COLO829 (cell line): ENCODE measurements around the gene SPAG6.
A peak's percentile ranks its signal among the peaks of the same experiment; 100 is the strongest.

Experiments used
- DNase-seq: peaks from one replicate; pipeline ENCODE4 v3.0.0; 2012; ENCODE audit warnings: low spot score

SPAG6 gene

DNA sequence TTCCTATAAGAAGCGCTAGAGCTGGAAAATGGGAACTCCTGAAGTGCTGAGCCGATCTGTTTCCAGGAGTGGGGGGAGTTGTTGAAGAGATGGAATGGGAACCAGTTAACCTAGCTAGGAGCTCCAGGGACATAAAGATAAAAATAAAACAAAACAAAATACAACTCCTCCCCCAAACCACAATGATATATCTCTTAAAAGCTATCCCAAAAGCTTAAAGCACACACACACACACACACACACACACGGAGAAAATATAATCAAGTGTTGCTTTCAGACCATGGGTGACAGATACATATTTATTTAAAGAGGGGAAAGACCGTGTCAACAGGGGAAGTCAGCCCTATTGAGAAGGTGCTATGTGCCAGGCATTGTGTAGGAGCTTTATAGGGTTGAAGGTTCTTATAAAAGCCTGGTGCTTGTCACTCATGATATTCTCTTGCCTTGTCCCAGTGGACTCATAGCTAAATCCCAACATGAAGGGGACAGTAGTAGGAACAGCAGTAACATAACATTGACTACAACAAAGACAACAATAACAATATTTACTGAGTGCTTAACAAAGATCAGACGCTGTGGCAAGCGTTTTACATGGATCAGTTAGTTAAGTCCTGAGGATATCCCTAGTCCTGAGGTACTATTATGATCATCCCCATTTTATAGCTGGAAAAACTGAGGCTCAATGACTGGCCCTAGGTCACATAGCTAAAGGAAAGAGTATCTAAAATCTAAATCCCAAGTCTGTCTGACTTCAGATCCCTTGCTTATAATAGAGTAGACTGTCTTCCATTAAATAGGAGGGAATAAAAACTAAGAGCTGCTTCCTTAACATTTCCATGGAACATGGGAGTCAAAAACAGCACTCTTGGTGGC, 115.5 kb downstream of the SPAG6 start:
- no peak for DNase-seq

DNA sequence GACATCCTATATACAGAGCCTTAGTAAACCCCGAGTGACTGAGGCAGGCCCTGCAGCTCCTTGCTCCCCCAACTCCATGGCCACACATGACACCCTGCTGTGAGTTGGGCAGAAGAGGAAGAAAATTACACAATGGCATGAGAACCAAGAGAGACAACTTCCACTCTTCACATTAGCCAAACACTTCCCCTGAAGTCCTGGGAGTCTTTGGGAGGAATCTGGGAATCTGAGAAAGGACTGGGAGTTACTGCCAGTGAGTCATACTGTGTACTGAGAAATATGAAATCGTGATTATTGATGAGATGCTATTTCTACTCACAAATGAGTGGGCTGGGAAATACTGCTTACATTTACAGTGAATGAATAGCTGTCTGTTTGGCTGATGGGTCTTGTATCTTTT, 116.6 kb downstream of the SPAG6 start:
- DNase-seq: peak; percentile 40

DNA sequence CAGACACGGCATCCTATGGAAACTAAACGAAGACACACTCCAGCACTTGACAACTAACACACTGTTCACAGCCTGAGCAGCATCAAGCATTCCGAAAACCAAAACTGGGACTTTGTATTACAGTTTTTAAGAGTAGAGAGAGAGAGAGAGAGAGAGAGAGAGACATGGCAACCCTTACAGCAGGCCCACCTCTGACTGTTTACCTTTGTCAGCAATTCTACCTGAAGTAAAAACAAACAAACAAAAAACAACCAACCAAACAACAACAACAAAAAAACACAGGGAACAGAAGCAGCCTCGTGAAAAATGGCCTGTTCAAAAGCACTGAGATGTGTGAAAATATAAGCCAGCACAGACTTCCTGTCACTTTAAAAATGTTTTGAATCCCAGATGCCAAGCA, 118.0 kb downstream of the SPAG6 start:
- no peak for DNase-seq

DNA sequence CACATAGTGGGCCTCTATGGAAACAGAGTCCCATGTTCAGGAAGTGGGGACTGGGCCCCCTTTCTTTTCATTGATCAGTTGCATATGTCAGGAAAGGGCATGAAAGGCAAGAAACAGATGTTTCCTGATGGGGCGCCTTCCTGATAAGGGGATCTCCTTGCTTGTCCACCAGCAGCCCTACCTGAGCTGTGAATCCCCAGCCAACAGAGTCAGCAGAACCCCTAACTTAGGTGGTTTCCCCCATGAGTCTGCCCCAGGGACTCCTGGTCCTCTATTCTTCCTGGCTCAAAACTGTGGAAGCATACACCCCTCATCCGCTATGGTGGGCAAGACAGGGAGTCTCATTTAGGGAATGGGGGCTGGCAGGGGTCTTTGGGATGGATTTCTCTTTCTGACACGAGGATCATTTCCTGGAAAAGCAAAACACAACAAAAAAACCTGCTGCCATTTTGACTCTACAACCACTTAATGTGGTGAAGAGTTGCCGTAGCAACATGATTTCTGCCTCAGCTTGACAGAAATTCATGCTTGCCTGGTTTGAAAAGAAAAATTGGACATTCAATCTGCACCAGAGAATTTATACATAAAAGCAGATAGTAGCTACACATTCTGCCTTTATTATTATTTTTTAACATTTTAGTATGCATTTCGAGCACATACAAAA, 119.8 kb downstream of the SPAG6 start:
- no peak for DNase-seq

DNA sequence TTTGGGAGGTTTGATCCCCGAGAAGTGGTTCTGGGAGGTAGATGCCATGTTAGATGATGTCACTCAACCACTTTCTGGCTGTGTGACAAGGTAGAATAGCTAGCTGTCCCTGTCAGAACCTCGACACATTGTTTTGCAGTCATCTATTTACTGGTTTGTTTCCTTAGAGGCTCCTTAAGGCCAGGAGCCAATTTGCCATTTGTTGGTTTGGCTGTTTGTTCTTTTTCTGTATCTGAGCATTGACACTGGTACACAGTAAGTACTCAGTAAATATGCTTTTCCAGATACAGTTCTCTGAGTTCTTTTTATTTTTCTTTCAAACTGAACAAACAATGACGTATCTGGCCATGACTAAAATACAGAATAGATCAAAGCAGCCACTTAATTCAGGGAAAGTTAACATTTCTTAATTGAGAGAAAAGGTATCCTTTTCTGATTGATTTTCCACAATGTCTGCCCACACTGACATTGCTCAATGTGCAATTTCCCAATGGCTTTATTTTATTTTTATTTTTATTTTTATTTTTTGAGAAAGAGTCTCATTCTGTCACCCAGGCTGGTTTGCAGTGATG, 121.6 kb downstream of the SPAG6 start:
- DNase-seq: no peak
